SK-N-SH (cell line): ENCODE data around the gene SIDT1. TPM values are rescaled to one million over a fixed set of nuclear protein-coding genes. Genes with fewer than 3 reads are reported as not detected.

Experiments used
- CTCF ChIA-PET: fragments of 300-600, 350-600 bp; formaldehyde crosslinking; extraction: SDS; loops from one replicate; lab custom pipeline; 2021; lab: Yijun Ruan, JAX
- POLR2A ChIA-PET: fragments of 350-600 bp; sonication (Branson Sonifier 250); formaldehyde crosslinking; extraction: SDS; loops from one replicate; lab custom pipeline; 2020; ENCODE audit warnings: antibody characterized with exemption, inconsistent platforms; lab: Yijun Ruan, JAX
- DNase-seq: peaks from one replicate; pipeline ENCODE4 v3.0.0; 2012
- H2AFZ ChIP-seq: fragments of 200-600 bp; sonication (generic); 2 replicates; pipeline ENCODE4 v1.8.1; 2016; ENCODE audit warnings: antibody characterized with exemption, mild to moderate bottlenecking, low read depth
- H3F3A ChIP-seq: fragments of 200-600 bp; sonication (generic); replicated peaks from 2 replicates; pipeline ENCODE3; 2016; ENCODE audit warnings: antibody characterized with exemption, mild to moderate bottlenecking; ENCODE audit not compliant: insufficient read depth
- H3K27ac ChIP-seq, 2 experiments: fragments of 200-500 bp in 1 of 2; fragments of 200-600 bp in 1 of 2; sonication (Bioruptor generic) in 1 of 2; sonication (generic), shearing (Covaris generic) in 1 of 2; 2 replicates each; pipeline versions ENCODE4 v1.5.1 to v1.6.1; 2014 to 2016; ENCODE audit warnings: low read depth in 2 of 2, inconsistent platforms in 1 of 2, low read length in 1 of 2, mild to moderate bottlenecking in 1 of 2, mixed read lengths in 1 of 2
- H3K27me3 ChIP-seq: fragments of 200-600 bp; sonication (generic), shearing (Covaris generic); 2 replicates; pipeline ENCODE4 v1.6.1; 2016; ENCODE audit warnings: mixed run types; ENCODE audit not compliant: insufficient read depth
- H3K36me3 ChIP-seq, 2 experiments: fragments of 200-500 bp in 1 of 2; fragments of 200-600 bp in 1 of 2; sonication (Bioruptor generic) in 1 of 2; sonication (generic) in 1 of 2; replicated peaks in 1 of 2; 2 replicates each; pipeline versions ENCODE3 to v1.5.1; 2014 to 2016; ENCODE audit warnings: low read length in 1 of 2, mild to moderate bottlenecking in 1 of 2; ENCODE audit not compliant: insufficient read depth in 2 of 2, control insufficient read depth in 1 of 2
- H3K4me1 ChIP-seq, 2 experiments: fragments of 200-500 bp in 1 of 2; fragments of 200-600 bp in 1 of 2; sonication (Bioruptor generic) in 1 of 2; sonication (generic), shearing (Covaris generic) in 1 of 2; 2 replicates each; pipeline versions ENCODE4 v1.5.1 to v1.6.1; 2014 to 2016; ENCODE audit warnings: low read depth in 1 of 2, low read length in 1 of 2, mixed run types in 1 of 2; ENCODE audit not compliant: insufficient read depth in 2 of 2, control insufficient read depth in 1 of 2
- H3K4me2 ChIP-seq: fragments of 200-600 bp; sonication (generic), shearing (Covaris generic); 2 replicates; pipeline ENCODE4 v1.6.1; 2017; ENCODE audit warnings: mixed run types
- H3K4me3 ChIP-seq, 2 experiments: fragments of 200-500 bp in 1 of 2; fragments of 200-600 bp in 1 of 2; sonication (Bioruptor generic) in 1 of 2; sonication (generic), shearing (Covaris generic) in 1 of 2; 2 replicates each; pipeline versions ENCODE4 v1.5.1 to v1.8.1; 2014 to 2016; ENCODE audit warnings: low read depth in 2 of 2, inconsistent platforms in 1 of 2, low read length in 1 of 2, mild to moderate bottlenecking in 1 of 2, mixed read lengths in 1 of 2, moderate library complexity in 1 of 2
- H3K79me2 ChIP-seq: fragments of 200-600 bp; sonication (generic); 2 replicates; pipeline ENCODE4 v1.8.1; 2017; ENCODE audit warnings: mild to moderate bottlenecking; ENCODE audit not compliant: insufficient read depth
- H3K9ac ChIP-seq: fragments of 200-600 bp; sonication (generic); 2 replicates; pipeline ENCODE4 v1.6.1; 2017; ENCODE audit warnings: mixed run types
- H3K9me2 ChIP-seq: fragments of 200-600 bp; sonication (generic); 2 replicates; pipeline ENCODE4 v1.6.1; 2017; ENCODE audit warnings: mixed run types
- H3K9me3 ChIP-seq: fragments of 200-600 bp; sonication (generic); 2 replicates; pipeline ENCODE4 v1.6.1; 2017; ENCODE audit warnings: mixed run types, mild to moderate bottlenecking, moderate library complexity
- H4K20me1 ChIP-seq: fragments of 200-600 bp; sonication (generic); 2 replicates; pipeline ENCODE4 v1.6.1; 2017; ENCODE audit warnings: mild to moderate bottlenecking, mixed run types; ENCODE audit not compliant: insufficient read depth
- CHD2 ChIP-seq: fragments of 150-350 bp; IDR thresholded peaks from 2 replicates; pipeline ENCODE4 v1.6.1; 2018; ENCODE audit warnings: low read length; ENCODE audit not compliant: partially characterized antibody
- ELF1 ChIP-seq: IDR thresholded peaks from 2 replicates; pipeline ENCODE4 v1.4.0; 2012
- EP300 ChIP-seq, 2 experiments: IDR thresholded peaks; 2 replicates each; pipeline versions ENCODE4 v1.4.0 to v1.6.1; 2012; ENCODE audit warnings: borderline replicate concordance in 1 of 2, low read depth in 1 of 2, low read length in 1 of 2
- EZH2phosphoT487 ChIP-seq: fragments of 200-600 bp; sonication (generic); IDR thresholded peaks from 2 replicates; pipeline ENCODE4 v1.6.1; 2017; ENCODE audit warnings: low read depth, mixed run types, mild to moderate bottlenecking, antibody characterized with exemption, moderate library complexity, borderline replicate concordance
- FOSL2 ChIP-seq: IDR thresholded peaks from 2 replicates; pipeline ENCODE4 v1.4.0; 2012; ENCODE audit warnings: low read depth, mild to moderate bottlenecking, moderate library complexity, borderline replicate concordance
- FOXJ3 ChIP-seq: sonication (generic); formaldehyde crosslinking; IDR thresholded peaks from 2 replicates; pipeline ENCODE4 v1.5.1; 2020; ENCODE audit warnings: mild to moderate bottlenecking, missing genetic modification reagents
- GABPA ChIP-seq: IDR thresholded peaks from 2 replicates; pipeline ENCODE4 v1.4.0; 2012; ENCODE audit warnings: low read depth, mild to moderate bottlenecking
- GATA2 ChIP-seq: sonication (generic); formaldehyde crosslinking; IDR thresholded peaks from 2 replicates; pipeline ENCODE4 v1.5.0; 2020; ENCODE audit warnings: mild to moderate bottlenecking, missing genetic modification reagents
- MEF2A ChIP-seq: IDR thresholded peaks from 2 replicates; pipeline ENCODE4 v1.4.0; 2012; ENCODE audit warnings: low read depth, borderline replicate concordance
- NFIC ChIP-seq: IDR thresholded peaks from 2 replicates; pipeline ENCODE4 v1.4.0; 2012; ENCODE audit warnings: borderline replicate concordance
- NRF1 ChIP-seq: IDR thresholded peaks from 2 replicates; pipeline ENCODE4 v1.6.1; 2012; ENCODE audit warnings: low read depth, mild to moderate bottlenecking, low read length
- TAF1 ChIP-seq: IDR thresholded peaks from 2 replicates; pipeline ENCODE4 v1.6.1; 2012; ENCODE audit warnings: low read depth, mild to moderate bottlenecking, low read length, moderate library complexity, borderline replicate concordance
- TEAD4 ChIP-seq: IDR thresholded peaks from 2 replicates; pipeline ENCODE4 v1.4.0; 2012; ENCODE audit warnings: mild to moderate bottlenecking, borderline replicate concordance; ENCODE audit not compliant: insufficient read depth
- WGBS: methylation state at CpG from one replicate; pipeline ENCODE4 v1.1.6; 2017; ENCODE audit warnings: low lambda C conversion rate; 5-methylcytosine and 5-hydroxymethylcytosine counted together
- polyA plus RNA-seq, 3 experiments: library from polyadenylated mRNA; depleted of rRNA; stranded (reverse); fragments of >200 nt; gene quantifications; 2 replicates each; pipeline ENCODE4 v1.2.3, GENCODE V29; 2012
- TF ChIP-seq, protein P1 (sequence below): fragments of 200-600 bp; sonication (generic); IDR thresholded peaks from 2 replicates; pipeline ENCODE4 v1.6.1; 2017; ENCODE audit warnings: antibody characterized with exemption, mild to moderate bottlenecking, moderate library complexity
- TF ChIP-seq, protein P2 (sequence below): fragments of 150-350 bp; IDR thresholded peaks from 2 replicates; pipeline ENCODE4 v1.6.1; 2016; ENCODE audit warnings: mild to moderate bottlenecking, low read depth, low read length

Gene SIDT1
- polyA plus RNA-seq, 1 of the 3 experiments (the other 2 are of a cell fraction), result 0.02 TPM

DNA sequence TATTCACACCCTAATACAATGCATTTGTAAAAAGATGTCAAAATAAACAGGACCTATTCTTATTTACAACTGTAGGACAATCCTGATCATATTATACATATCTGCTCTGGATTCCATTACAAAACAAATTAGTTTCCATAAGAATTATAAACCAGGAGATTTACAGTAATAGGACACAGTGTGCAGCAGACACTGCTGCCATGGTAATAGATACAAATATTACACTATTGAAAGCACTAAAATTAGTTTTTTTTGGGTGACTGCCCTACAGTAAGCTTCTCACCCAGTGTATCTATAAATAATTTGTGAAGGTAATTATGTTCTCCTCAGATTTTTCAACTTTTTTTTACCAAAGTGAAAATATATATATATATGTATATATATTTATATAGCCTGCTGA, 116.2 kb downstream of the SIDT1 start:
- TF ChIP-seq FOXJ3 (CRISPR knock-in tag) (no peak), FOSL2 (no peak), NRF1 (no peak), TAF1 (no peak)
- POLR2A ChIA-PET, result no interaction called here
- CTCF ChIA-PET, result interaction anchor here (0.6 kb wide), 1 partner anchor 669 kb away, joined by 3 read pairs; no protein-coding TSS in a partner anchor

DNA sequence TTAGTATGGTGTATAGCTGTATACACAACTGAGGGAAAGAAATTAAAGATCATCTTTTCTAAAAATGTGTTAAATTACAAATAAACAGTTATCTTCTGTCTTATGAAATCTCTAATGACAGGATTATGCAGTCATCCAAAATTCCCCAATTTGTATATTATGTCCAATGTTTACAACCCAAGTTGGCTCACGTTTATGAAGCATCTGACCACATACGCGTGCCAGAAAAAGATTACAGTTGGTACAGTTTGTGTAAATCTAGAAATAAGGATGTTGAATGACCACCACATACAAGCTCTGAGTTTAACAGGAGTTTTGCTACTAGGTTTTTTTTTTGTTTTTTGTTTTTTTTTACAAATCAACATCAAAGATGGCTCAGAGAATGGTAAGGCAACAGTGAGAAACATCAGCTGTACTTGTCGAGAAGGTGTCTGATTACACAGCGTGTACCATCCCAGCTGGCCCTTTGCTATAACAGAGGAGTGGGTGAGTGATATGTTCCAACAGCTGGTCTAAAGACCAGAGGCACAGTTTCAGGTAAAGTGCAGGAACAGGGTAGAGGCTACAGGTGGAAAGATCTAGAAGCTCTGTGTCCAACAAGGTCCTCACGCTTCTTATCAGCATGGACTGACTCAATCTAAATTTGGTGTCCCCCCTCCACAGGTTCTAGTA, 117.0 kb downstream of the SIDT1 start:
- Histone ChIP-seq H3K9me3 (peaks cover 14% of the 10 kb centered on the region), H3K27me3 (no peaks in the 10 kb centered on the region), H3F3A (no peaks in the 10 kb centered on the region), H3K9ac (no peak overlapping the region), H2AFZ (no peak overlapping the region), H3K4me2 (no peak overlapping the region), H3K4me3 (no peak overlapping the region), H3K27ac (no peak overlapping the region), H3K9me2 (no peaks in the 10 kb centered on the region), H3K4me1 (no peaks in the 10 kb centered on the region), H3K79me2 (no peaks in the 10 kb centered on the region), H4K20me1 (no peaks in the 10 kb centered on the region), H3K36me3 (peaks cover 0 to 7% of the 10 kb centered on the region in 2 experiments)
- ChIA-PET POLR2A (no interaction called here), CTCF (no interaction called here)
- TF ChIP-seq GABPA (no peak), CHD2 (no peak), TEAD4 (no peak), NFIC (no peak), EP300 (IDR thresholded peaks at IDR 0.05; ENCODE audit: borderline replicate concordance in 1 of 2, low read depth in 1 of 2, low read length in 1 of 2) (no peak), MEF2A (no peak), GATA2 (no peak), EZH2phosphoT487 (no peak), ELF1 (no peak)
- TF ChIP-seq, protein P1, sequence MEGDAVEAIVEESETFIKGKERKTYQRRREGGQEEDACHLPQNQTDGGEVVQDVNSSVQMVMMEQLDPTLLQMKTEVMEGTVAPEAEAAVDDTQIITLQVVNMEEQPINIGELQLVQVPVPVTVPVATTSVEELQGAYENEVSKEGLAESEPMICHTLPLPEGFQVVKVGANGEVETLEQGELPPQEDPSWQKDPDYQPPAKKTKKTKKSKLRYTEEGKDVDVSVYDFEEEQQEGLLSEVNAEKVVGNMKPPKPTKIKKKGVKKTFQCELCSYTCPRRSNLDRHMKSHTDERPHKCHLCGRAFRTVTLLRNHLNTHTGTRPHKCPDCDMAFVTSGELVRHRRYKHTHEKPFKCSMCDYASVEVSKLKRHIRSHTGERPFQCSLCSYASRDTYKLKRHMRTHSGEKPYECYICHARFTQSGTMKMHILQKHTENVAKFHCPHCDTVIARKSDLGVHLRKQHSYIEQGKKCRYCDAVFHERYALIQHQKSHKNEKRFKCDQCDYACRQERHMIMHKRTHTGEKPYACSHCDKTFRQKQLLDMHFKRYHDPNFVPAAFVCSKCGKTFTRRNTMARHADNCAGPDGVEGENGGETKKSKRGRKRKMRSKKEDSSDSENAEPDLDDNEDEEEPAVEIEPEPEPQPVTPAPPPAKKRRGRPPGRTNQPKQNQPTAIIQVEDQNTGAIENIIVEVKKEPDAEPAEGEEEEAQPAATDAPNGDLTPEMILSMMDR, result no peak
- TF ChIP-seq, protein P2, sequence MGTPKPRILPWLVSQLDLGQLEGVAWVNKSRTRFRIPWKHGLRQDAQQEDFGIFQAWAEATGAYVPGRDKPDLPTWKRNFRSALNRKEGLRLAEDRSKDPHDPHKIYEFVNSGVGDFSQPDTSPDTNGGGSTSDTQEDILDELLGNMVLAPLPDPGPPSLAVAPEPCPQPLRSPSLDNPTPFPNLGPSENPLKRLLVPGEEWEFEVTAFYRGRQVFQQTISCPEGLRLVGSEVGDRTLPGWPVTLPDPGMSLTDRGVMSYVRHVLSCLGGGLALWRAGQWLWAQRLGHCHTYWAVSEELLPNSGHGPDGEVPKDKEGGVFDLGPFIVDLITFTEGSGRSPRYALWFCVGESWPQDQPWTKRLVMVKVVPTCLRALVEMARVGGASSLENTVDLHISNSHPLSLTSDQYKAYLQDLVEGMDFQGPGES, result no peak
- 93% methylated on average over 6 of the region's 6 CpGs for WGBS
- DNase-seq, result no peak

More for the DNA sequence above, 116.2 kb downstream of the SIDT1 start:
- Histone ChIP-seq H3K79me2 (no peaks in the 10 kb centered on the region), H3K9me3 (peaks cover 14% of the 10 kb centered on the region), H3K36me3 (peaks cover 0 to 7% of the 10 kb centered on the region in 2 experiments), H3K4me1 (no peaks in the 10 kb centered on the region), H3K9ac (no peak overlapping the region), H3K9me2 (no peaks in the 10 kb centered on the region), H2AFZ (no peak overlapping the region), H3K4me3 (no peak overlapping the region), H3K27me3 (no peaks in the 10 kb centered on the region), H3K4me2 (no peak overlapping the region), H3F3A (no peaks in the 10 kb centered on the region), H3K27ac (no peak overlapping the region), H4K20me1 (no peaks in the 10 kb centered on the region)
- no peak for DNase-seq
